Astrocyte (in vitro differentiated cells and primary cell): ENCODE measurements around the gene NDUFA9. TPM values are rescaled to one million over a fixed set of nuclear protein-coding genes. Genes with fewer than 3 reads are reported as not detected.

Source experiments
- DNase-seq: peaks from one replicate; pipeline ENCODE4 v3.0.0-alpha.2; 2010; ENCODE audit warnings: low read depth
- FAIRE-seq: peaks from 2 replicates; lab custom pipeline; 2011; peaks lifted over from hg19 to GRCh38; lab: Jason Lieb, UNC
- H2AFZ ChIP-seq: 2 replicates; pipeline ENCODE4 v1.6.0; 2012; ENCODE audit warnings: low read depth, low read length, inconsistent platforms
- H3K27ac ChIP-seq: 2 replicates; pipeline ENCODE4 v1.5.1; 2011; ENCODE audit warnings: low read depth, low read length, inconsistent platforms
- H3K27me3 ChIP-seq: 2 replicates; pipeline ENCODE4 v1.6.0; 2011; ENCODE audit warnings: low read length, inconsistent platforms; ENCODE audit not compliant: insufficient read depth
- H3K36me3 ChIP-seq: 2 replicates; pipeline ENCODE4 v1.5.1; 2011; ENCODE audit warnings: low read length, inconsistent platforms; ENCODE audit not compliant: insufficient read depth
- H3K4me1 ChIP-seq: 2 replicates; pipeline ENCODE4 v1.5.1; 2011; ENCODE audit warnings: low read length, inconsistent platforms; ENCODE audit not compliant: insufficient read depth
- H3K4me2 ChIP-seq: 2 replicates; pipeline ENCODE4 v1.6.0; 2012; ENCODE audit warnings: low read length, inconsistent platforms
- H3K4me3 ChIP-seq: 2 replicates; pipeline ENCODE4 v1.5.1; 2011; ENCODE audit warnings: low read depth, mild to moderate bottlenecking, low read length, inconsistent platforms; ENCODE audit not compliant: insufficient read depth
- H3K79me2 ChIP-seq: 2 replicates; pipeline ENCODE4 v1.6.0; 2012; ENCODE audit warnings: mild to moderate bottlenecking, low read length, inconsistent platforms; ENCODE audit not compliant: insufficient read depth
- H3K9ac ChIP-seq: 2 replicates; pipeline ENCODE4 v1.6.0; 2012; ENCODE audit warnings: mild to moderate bottlenecking, low read length, inconsistent platforms
- H3K9me3 ChIP-seq: 2 replicates; pipeline ENCODE4 v1.5.1; 2012; ENCODE audit warnings: low read depth, mild to moderate bottlenecking, low read length, inconsistent platforms; ENCODE audit not compliant: insufficient read depth
- H4K20me1 ChIP-seq: 2 replicates; pipeline ENCODE4 v1.6.0; 2012; ENCODE audit warnings: low read length, inconsistent platforms; ENCODE audit not compliant: insufficient read depth
- H3K27ac Mint-ChIP-seq: one replicate; pipeline ENCODE4 v1.8.0; 2021; ENCODE audit warnings: mild to moderate bottlenecking, mixed read lengths; ENCODE audit not compliant: unreplicated experiment
- H3K27me3 Mint-ChIP-seq: one replicate; pipeline ENCODE4 v1.8.0; 2021; ENCODE audit warnings: low read depth, mixed read lengths; ENCODE audit not compliant: unreplicated experiment
- H3K36me3 Mint-ChIP-seq: one replicate; pipeline ENCODE4 v1.8.0; 2021; ENCODE audit warnings: low read depth, mixed read lengths; ENCODE audit not compliant: unreplicated experiment
- H3K4me1 Mint-ChIP-seq: one replicate; pipeline ENCODE4 v1.8.0; 2021; ENCODE audit warnings: low read depth, mixed read lengths; ENCODE audit not compliant: unreplicated experiment
- H3K4me3 Mint-ChIP-seq: one replicate; pipeline ENCODE4 v1.8.0; 2021; ENCODE audit warnings: mild to moderate bottlenecking, moderate library complexity, mixed read lengths; ENCODE audit not compliant: unreplicated experiment
- H3K9me3 Mint-ChIP-seq: one replicate; pipeline ENCODE4 v1.8.0; 2021; ENCODE audit warnings: mild to moderate bottlenecking, mixed read lengths; ENCODE audit not compliant: unreplicated experiment
- CTCF ChIP-seq: IDR thresholded peaks from 2 replicates; pipeline ENCODE4 v1.5.1; 2011; ENCODE audit warnings: low read depth, mild to moderate bottlenecking, inconsistent platforms, low read length, moderate library complexity; ENCODE audit not compliant: insufficient read depth
- EZH2 ChIP-seq: IDR thresholded peaks from 2 replicates; pipeline ENCODE4 v1.6.1; 2012; ENCODE audit warnings: mild to moderate bottlenecking, low read length, inconsistent platforms; ENCODE audit not compliant: insufficient read depth
- total RNA-seq: library from RNA; stranded (reverse); gene quantifications from 2 replicates; pipeline ENCODE4 v1.2.1, GENCODE V29; 2021

The NDUFA9 gene
- total RNA-seq, 1 donor from 2014 or later, result 101 TPM

GRCh38 chr12:4630262-4630661, 18.7 kb upstream of the NDUFA9 start:
- no peak overlapping the region for H2AFZ ChIP-seq
- H3K4me1 ChIP-seq, result no peaks in the 10 kb centered on the region
- no peaks in the 10 kb centered on the region for H3K4me1 Mint-ChIP-seq
- no peaks in the 10 kb centered on the region for H3K36me3 ChIP-seq
- no peak overlapping the region for H3K4me2 ChIP-seq
- H3K27me3 ChIP-seq, result peaks cover 6% of the 10 kb centered on the region
- H3K4me3 ChIP-seq, result no peak overlapping the region
- H3K9ac ChIP-seq, result no peak overlapping the region
- H3K36me3 Mint-ChIP-seq, result no peaks in the 10 kb centered on the region
- no peaks in the 10 kb centered on the region for H3K79me2 ChIP-seq
- no peaks in the 10 kb centered on the region for H4K20me1 ChIP-seq
- no peaks in the 10 kb centered on the region for H3K9me3 ChIP-seq
- no peak for DNase-seq
- H3K4me3 Mint-ChIP-seq, result no peak overlapping the region
- no peak overlapping the region for H3K27ac Mint-ChIP-seq
- H3K27ac ChIP-seq, result no peak overlapping the region
- no peak for FAIRE-seq
- peaks cover 9% of the 10 kb centered on the region for H3K9me3 Mint-ChIP-seq
- H3K27me3 Mint-ChIP-seq, result peaks cover 15% of the 10 kb centered on the region
- TF ChIP-seq EZH2, result no peak
- no peak for TF ChIP-seq CTCF

GRCh38 chr12:4643747-4644146, 5.2 kb upstream of the NDUFA9 start:
- Histone ChIP-seq H3K79me2 (peaks cover 5% of the 10 kb centered on the region), H4K20me1 (no peaks in the 10 kb centered on the region), H3K4me1 (peaks cover 6% of the 10 kb centered on the region), H3K9me3 (no peaks in the 10 kb centered on the region), H3K4me2 (no peak overlapping the region), H3K36me3 (no peaks in the 10 kb centered on the region), H3K27me3 (no peaks in the 10 kb centered on the region), H3K9ac (no peak overlapping the region), H2AFZ (no peak overlapping the region), H3K27ac (no peak overlapping the region), H3K4me3 (no peak overlapping the region)
- Mint-ChIP-seq H3K36me3 (no peaks in the 10 kb centered on the region), H3K9me3 (no peaks in the 10 kb centered on the region), H3K27me3 (no peaks in the 10 kb centered on the region), H3K4me3 (no peak overlapping the region), H3K4me1 (peaks cover 2% of the 10 kb centered on the region), H3K27ac (no peak overlapping the region)
- FAIRE-seq (no peak), DNase-seq (no peak)
- TF ChIP-seq CTCF (no peak), EZH2 (no peak)

GRCh38 chr12:4645023-4645422, 3.9 kb upstream of the NDUFA9 start:
- peaks cover 16% of the 10 kb centered on the region for H3K79me2 ChIP-seq
- no peaks in the 10 kb centered on the region for H3K9me3 ChIP-seq
- no peak overlapping the region for H3K9ac ChIP-seq
- H2AFZ ChIP-seq, result no peak overlapping the region
- H3K27me3 Mint-ChIP-seq, result no peaks in the 10 kb centered on the region
- peaks cover 4% of the 10 kb centered on the region for H3K4me1 Mint-ChIP-seq
- DNase-seq, result no peak
- no peaks in the 10 kb centered on the region for H3K27me3 ChIP-seq
- no peaks in the 10 kb centered on the region for H3K36me3 ChIP-seq
- H3K36me3 Mint-ChIP-seq, result no peaks in the 10 kb centered on the region
- H3K4me3 ChIP-seq, result no peak overlapping the region
- FAIRE-seq, result no peak
- H3K4me1 ChIP-seq, result peaks cover 9% of the 10 kb centered on the region
- TF ChIP-seq EZH2, result no peak
- TF ChIP-seq CTCF, result no peak
- H3K4me3 Mint-ChIP-seq, result no peak overlapping the region
- no peak overlapping the region for H3K27ac Mint-ChIP-seq
- H3K27ac ChIP-seq, result no peak overlapping the region
- no peak overlapping the region for H3K4me2 ChIP-seq
- no peaks in the 10 kb centered on the region for H3K9me3 Mint-ChIP-seq
- no peaks in the 10 kb centered on the region for H4K20me1 ChIP-seq
